H9 (cell line): ENCODE results near the gene STAT2. TPM values are rescaled to one million over a fixed set of nuclear protein-coding genes. Genes with fewer than 3 reads are reported as not detected.

Experiments used
- DNase-seq: peaks from one replicate; pipeline ENCODE4 v3.0.0-alpha.2; 2017
- H2AFZ ChIP-seq: one replicate; pipeline ENCODE4 v1.6.1; 2013; ENCODE audit warnings: mild to moderate bottlenecking, low read length, control low read depth, moderate library complexity
- H2AK5ac ChIP-seq: 2 replicates; pipeline ENCODE4 v1.6.1; 2013; ENCODE audit warnings: low read length, control low read depth, mixed read lengths; ENCODE audit not compliant: insufficient read length
- H2BK120ac ChIP-seq: one replicate; pipeline ENCODE4 v1.6.1; 2013; ENCODE audit warnings: low read depth, mild to moderate bottlenecking, low read length, control low read depth, inconsistent platforms; ENCODE audit not compliant: poor library complexity, severe bottlenecking
- H2BK12ac ChIP-seq: 2 replicates; pipeline ENCODE4 v1.6.1; 2013; ENCODE audit warnings: low read length, control low read depth, mixed read lengths, low read depth; ENCODE audit not compliant: insufficient read length
- H2BK15ac ChIP-seq: 2 replicates; pipeline ENCODE4 v1.6.1; 2013; ENCODE audit warnings: low read depth, low read length, control low read depth
- H2BK20ac ChIP-seq: one replicate; pipeline ENCODE4 v1.6.1; 2013; ENCODE audit warnings: low read depth, mild to moderate bottlenecking, low read length, control low read depth, inconsistent platforms; ENCODE audit not compliant: poor library complexity, severe bottlenecking
- H2BK5ac ChIP-seq: 2 replicates; pipeline ENCODE4 v1.6.1; 2013; ENCODE audit warnings: low read length, control low read depth, mixed read lengths; ENCODE audit not compliant: insufficient read length
- H3K14ac ChIP-seq: 2 replicates; pipeline ENCODE4 v1.6.1; 2013; ENCODE audit warnings: low read length, control low read depth; ENCODE audit not compliant: insufficient read depth
- H3K18ac ChIP-seq: 2 replicates; pipeline ENCODE4 v1.6.1; 2013; ENCODE audit warnings: low read depth, mild to moderate bottlenecking, mixed read lengths, low read length, control low read depth; ENCODE audit not compliant: insufficient read length
- H3K23ac ChIP-seq: 2 replicates; pipeline ENCODE4 v1.6.1; 2013; ENCODE audit warnings: low read length, control low read depth, mixed read lengths, low read depth; ENCODE audit not compliant: insufficient read length
- H3K23me2 ChIP-seq: 2 replicates; pipeline ENCODE4 v1.6.1; 2013; ENCODE audit warnings: low read depth, mild to moderate bottlenecking, mixed read lengths, low read length, control low read depth; ENCODE audit not compliant: insufficient read length, poor library complexity, severe bottlenecking
- H3K27ac ChIP-seq: 2 replicates; pipeline ENCODE4 v1.5.1; 2013; ENCODE audit warnings: low read length, control low read depth, mixed read lengths, low read depth; ENCODE audit not compliant: insufficient read length
- H3K27me3 ChIP-seq: 2 replicates; pipeline ENCODE4 v1.6.1; 2013; ENCODE audit warnings: low read length, control low read depth, inconsistent platforms; ENCODE audit not compliant: insufficient read depth
- H3K4ac ChIP-seq: 2 replicates; pipeline ENCODE4 v1.6.1; 2013; ENCODE audit warnings: low read depth, mild to moderate bottlenecking, control low read depth, inconsistent platforms, low read length, moderate library complexity
- H3K4me1 ChIP-seq: 2 replicates; pipeline ENCODE4 v1.6.1; 2013; ENCODE audit warnings: low read length, control low read depth, inconsistent platforms; ENCODE audit not compliant: insufficient read depth
- H3K4me2 ChIP-seq: 2 replicates; pipeline ENCODE4 v1.6.1; 2013; ENCODE audit warnings: low read length, control low read depth, mixed read lengths; ENCODE audit not compliant: insufficient read length, insufficient read depth
- H3K56ac ChIP-seq: 2 replicates; pipeline ENCODE4 v1.6.1; 2013; ENCODE audit warnings: low read depth, mild to moderate bottlenecking, mixed read lengths, low read length, control low read depth; ENCODE audit not compliant: insufficient read length
- H3K79me1 ChIP-seq: 2 replicates; pipeline ENCODE4 v1.6.1; 2013; ENCODE audit warnings: low read depth, mild to moderate bottlenecking, moderate library complexity, low read length, control low read depth, inconsistent platforms; ENCODE audit not compliant: insufficient read depth, poor library complexity, severe bottlenecking
- H3K79me2 ChIP-seq: 2 replicates; pipeline ENCODE4 v1.6.1; 2013; ENCODE audit warnings: low read length, control low read depth, inconsistent platforms; ENCODE audit not compliant: insufficient read depth
- H3K9ac ChIP-seq: 2 replicates; pipeline ENCODE4 v1.6.1; 2013; ENCODE audit warnings: low read length, control low read depth, mixed read lengths; ENCODE audit not compliant: insufficient read length; ENCODE audit errors: extremely low read depth
- H3K9me3 ChIP-seq: one replicate; pipeline ENCODE4 v1.6.1; 2013; ENCODE audit warnings: low read depth, low read length, inconsistent platforms; ENCODE audit not compliant: control insufficient read depth
- H3T11ph ChIP-seq: one replicate; pipeline ENCODE4 v1.6.1; 2013; ENCODE audit warnings: mild to moderate bottlenecking, low read length, control low read depth, inconsistent platforms
- H4K20me1 ChIP-seq: one replicate; pipeline ENCODE4 v1.6.1; 2013; ENCODE audit not compliant: control insufficient read depth, insufficient read length, insufficient read depth
- H4K5ac ChIP-seq: 2 replicates; pipeline ENCODE4 v1.6.1; 2013; ENCODE audit warnings: low read depth, mild to moderate bottlenecking, mixed read lengths, low read length, control low read depth; ENCODE audit not compliant: insufficient read length
- H4K8ac ChIP-seq: replicated peaks from 2 replicates; pipeline ENCODE4 v1.6.1; 2013; ENCODE audit warnings: low read length, control low read depth, mixed read lengths, low read depth; ENCODE audit not compliant: insufficient read length
- H4K91ac ChIP-seq: 2 replicates; pipeline ENCODE4 v1.6.1; 2013; ENCODE audit warnings: low read depth, mild to moderate bottlenecking, moderate library complexity, mixed read lengths, low read length, control low read depth; ENCODE audit not compliant: insufficient read length
- H3K27ac Mint-ChIP-seq, 3 experiments: 2 replicates in 2 of 3; 3 replicates in 1 of 3; pipeline ENCODE4 v1.8.0; 2020 to 2021; ENCODE audit warnings: mixed read lengths in 3 of 3, mild to moderate bottlenecking in 1 of 3, moderate library complexity in 1 of 3
- H3K27me3 Mint-ChIP-seq: 2 replicates; pipeline ENCODE4 v1.8.0; 2021; ENCODE audit warnings: low read depth, mild to moderate bottlenecking, moderate library complexity, mixed read lengths
- H3K36me3 Mint-ChIP-seq, 3 experiments: 2 replicates in 2 of 3; 3 replicates in 1 of 3; pipeline ENCODE4 v1.8.0; 2020 to 2021; ENCODE audit warnings: low read depth in 3 of 3, mixed read lengths in 3 of 3; ENCODE audit not compliant: insufficient read depth in 1 of 3
- H3K4me1 Mint-ChIP-seq, 2 experiments: 2 replicates each; pipeline ENCODE4 v1.8.0; 2020; ENCODE audit warnings: mixed read lengths in 2 of 2
- H3K4me3 Mint-ChIP-seq, 2 experiments: 2 replicates in 1 of 2; 3 replicates in 1 of 2; pipeline ENCODE4 v1.8.0; 2020 to 2021; ENCODE audit warnings: mild to moderate bottlenecking in 2 of 2, mixed read lengths in 2 of 2, moderate library complexity in 1 of 2
- H3K9me3 Mint-ChIP-seq, 2 experiments: 2 replicates in 1 of 2; 3 replicates in 1 of 2; pipeline ENCODE4 v1.8.0; 2020; ENCODE audit warnings: mild to moderate bottlenecking in 2 of 2, mixed read lengths in 2 of 2, moderate library complexity in 1 of 2
- CTCF ChIP-seq: fragments of 200-600 bp; sonication (generic); conservative IDR thresholded peaks from 3 replicates; pipeline ENCODE4 v1.8.0; 2021; ENCODE audit warnings: antibody characterized with exemption, mild to moderate bottlenecking
- WGBS: extraction: QIAGEN DNeasy Blood & Tissue Kit; methylation state at CpG from one replicate; pipeline ENCODE4 v1.1.7; 2013; ENCODE audit warnings: missing lambda C conversion rate, low lambda C conversion rate, mixed read lengths; ENCODE audit not compliant: insufficient read length; ENCODE audit errors: extremely low coverage; 5-methylcytosine and 5-hydroxymethylcytosine counted together
- total RNA-seq: library from RNA; stranded (reverse); gene quantifications from 2 replicates; pipeline ENCODE4 v1.2.1, GENCODE V29; 2021

Gene STAT2
- total RNA-seq, 1 experiment from 2014 or later = 47.8 TPM

GRCh38 chr12:56326126-56326525, 33.8 kb downstream of the STAT2 start:
- H3K36me3 Mint-ChIP-seq = peaks cover 6 to 51% (median 42%) of the 10 kb centered on the region in 3 experiments; a peak in 6 of 7 replicates
- no peak overlapping the region for H2AK5ac ChIP-seq

More at GRCh38 chr12:56326126-56326525, 33.8 kb downstream of the STAT2 start:
- no peak overlapping the region for H4K91ac ChIP-seq
- H3K79me1 ChIP-seq = no peaks in the 10 kb centered on the region
- H2BK12ac ChIP-seq = no peak overlapping the region
- no peak overlapping the region for H2BK20ac ChIP-seq
- H2AFZ ChIP-seq = no peak overlapping the region
- no peak overlapping the region for H3K4me3 Mint-ChIP-seq
- no peak overlapping the region for H3K4me2 ChIP-seq
- H3K4me1 ChIP-seq = no peaks in the 10 kb centered on the region
- no peak overlapping the region for H3K23ac ChIP-seq
- no peaks in the 10 kb centered on the region for H3K79me2 ChIP-seq
- H3K23me2 ChIP-seq = no peaks in the 10 kb centered on the region
- H3K27ac Mint-ChIP-seq = no peak overlapping the region; a peak in 1 of 7 replicates
- no peak overlapping the region for H3K14ac ChIP-seq
- no peak overlapping the region for H2BK15ac ChIP-seq
- no peaks in the 10 kb centered on the region for H3K9me3 Mint-ChIP-seq
- no peak overlapping the region for H4K8ac ChIP-seq
- no peaks in the 10 kb centered on the region for H4K20me1 ChIP-seq
- H3K9ac ChIP-seq = no peak overlapping the region
- no peaks in the 10 kb centered on the region for H3K27me3 Mint-ChIP-seq
- H3T11ph ChIP-seq = no peak overlapping the region
- H3K4ac ChIP-seq = no peak overlapping the region
- no peak for TF ChIP-seq CTCF
- no peak overlapping the region for H3K56ac ChIP-seq
- no peaks in the 10 kb centered on the region for H3K27me3 ChIP-seq
- DNase-seq = no peak
- H3K18ac ChIP-seq = no peak overlapping the region
- H3K9me3 ChIP-seq = no peaks in the 10 kb centered on the region
- H2BK120ac ChIP-seq = no peak overlapping the region
- H3K4me1 Mint-ChIP-seq = no peaks in the 10 kb centered on the region
- no CpG with 5 or more reads among the region's 8 CpGs for WGBS
- H4K5ac ChIP-seq = no peak overlapping the region
- no peak overlapping the region for H3K27ac ChIP-seq
- no peak overlapping the region for H2BK5ac ChIP-seq
